Upper lobe of right lung (tissue), 1 donor: ENCODE results near the gene BFSP2. TPM values are rescaled to one million over a fixed set of nuclear protein-coding genes. Genes with fewer than 3 reads are reported as not detected.
A peak's percentile ranks its signal among the peaks of the same experiment; 100 is the strongest.

Source experiments
- ATAC-seq: fragments of 200-7000 bp; cut with Tn5 transposase; one replicate; pipeline ENCODE4 v1.9.1; 2020; ENCODE audit warnings: mild to moderate bottlenecking, moderate library complexity
- DNase-seq: peaks from one replicate; pipeline ENCODE4 v3.0.0-alpha.2; 2020
- H3K27ac ChIP-seq: fragments of 200-600 bp; one replicate; pipeline ENCODE4 v1.8.0; 2022
- H3K27me3 ChIP-seq: fragments of 200-600 bp; one replicate; pipeline ENCODE4 v1.8.0; 2022; ENCODE audit warnings: mild to moderate bottlenecking
- H3K36me3 ChIP-seq: fragments of 200-600 bp; one replicate; pipeline ENCODE4 v1.8.0; 2022
- H3K4me1 ChIP-seq: fragments of 200-600 bp; one replicate; pipeline ENCODE4 v1.8.0; 2022
- H3K4me3 ChIP-seq: fragments of 200-600 bp; one replicate; pipeline ENCODE4 v1.8.0; 2022; ENCODE audit warnings: mild to moderate bottlenecking
- H3K9me3 ChIP-seq: fragments of 200-600 bp; one replicate; pipeline ENCODE4 v1.8.0; 2022
- CTCF ChIP-seq: fragments of 200-600 bp; IDR thresholded peaks from one replicate; pipeline ENCODE4 v1.8.0; 2022; ENCODE audit warnings: antibody characterized with exemption
- intact Hi-C: fragments of 100-400 bp; cut with DNase I; formaldehyde crosslinking; loops from one replicate; pipeline ENCODE4 v1.11.0; 2022
- total RNA-seq: library from RNA; stranded (reverse); fragmentation: NEBNext Ultra II Directional; extraction: Animal tissue kit (Norgen Biotek cat#: 25700); gene quantifications from one replicate; pipeline ENCODE4 v1.2.1, GENCODE V29; 2021
- donor health status: DM: no; HTN: yes; CAD: no; lungs with severe emphysema.

BFSP2 gene
- total RNA-seq, 1 donor from 2014 or later: not detected

GRCh38 chr3:133412183-133413132, 12.6 kb downstream of the BFSP2 start:
- H3K27ac ChIP-seq: peak overlapping the region; percentile 25
- TF ChIP-seq CTCF: no peak
- DNase-seq (no peak), ATAC-seq (no peak)
- intact Hi-C loops: no loop called here
- H3K9me3 ChIP-seq: no peaks in the 10 kb centered on the region
- H3K4me3 ChIP-seq: peak overlapping the region; percentile 8
- no peaks in the 10 kb centered on the region for H3K36me3 ChIP-seq
- no peaks in the 10 kb centered on the region for H3K27me3 ChIP-seq
- H3K4me1 ChIP-seq: no peaks in the 10 kb centered on the region

- intact Hi-C loops: no loop called here
- Histone ChIP-seq H3K4me3 (peak overlapping the region; percentile 8), H3K27me3 (no peaks in the 10 kb centered on the region), H3K9me3 (no peaks in the 10 kb centered on the region), H3K36me3 (no peaks in the 10 kb centered on the region), H3K27ac (peak overlapping the region; percentile 25), H3K4me1 (no peaks in the 10 kb centered on the region)
- ATAC-seq (peak; percentile 12), DNase-seq (no peak)
- no peak for TF ChIP-seq CTCF
These were observed 13.5 kb downstream of the BFSP2 start for GRCh38 chr3:133413161-133414020.

DNA sequence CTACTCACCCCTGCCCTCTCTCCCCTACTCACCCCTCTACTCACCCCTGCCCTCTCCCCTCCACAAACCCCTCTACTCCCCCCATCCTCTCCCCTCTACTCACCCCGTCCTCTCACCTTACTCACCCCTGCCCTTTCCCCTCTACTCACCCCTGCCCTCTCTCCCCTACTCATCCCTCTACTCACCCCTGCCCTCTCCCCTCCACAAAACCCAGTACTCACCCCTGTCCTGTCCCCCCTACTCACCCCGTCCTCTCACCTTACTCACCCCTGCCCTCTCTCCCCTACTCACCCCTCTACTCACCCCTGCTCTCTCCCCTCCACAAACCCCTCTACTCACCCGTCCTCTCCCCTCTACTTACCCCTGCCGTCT, 14.2 kb downstream of the BFSP2 start:
- no peak overlapping the region for H3K27ac ChIP-seq
- intact Hi-C loops: no loop called here
- H3K27me3 ChIP-seq: no peaks in the 10 kb centered on the region
- no peaks in the 10 kb centered on the region for H3K9me3 ChIP-seq
- no peaks in the 10 kb centered on the region for H3K4me1 ChIP-seq
- no peaks in the 10 kb centered on the region for H3K36me3 ChIP-seq
- no peak for TF ChIP-seq CTCF
- ATAC-seq (no peak), DNase-seq (no peak)
- H3K4me3 ChIP-seq: no peak overlapping the region

- no peaks in the 10 kb centered on the region for H3K27me3 ChIP-seq
- no peaks in the 10 kb centered on the region for H3K4me1 ChIP-seq
- TF ChIP-seq CTCF: no peak
- ATAC-seq: no peak
- no peak overlapping the region for H3K4me3 ChIP-seq
- no peak overlapping the region for H3K27ac ChIP-seq
- intact Hi-C loops: no loop called here
- DNase-seq: no peak
- H3K9me3 ChIP-seq: no peaks in the 10 kb centered on the region
- H3K36me3 ChIP-seq: no peaks in the 10 kb centered on the region
These were observed 18.5 kb downstream of the BFSP2 start for GRCh38 chr3:133418361-133418760.

- DNase-seq: no peak
- TF ChIP-seq CTCF: no peak
- no peak for ATAC-seq
- Histone ChIP-seq H3K36me3 (no peaks in the 10 kb centered on the region), H3K27me3 (no peaks in the 10 kb centered on the region), H3K27ac (no peak overlapping the region), H3K9me3 (no peaks in the 10 kb centered on the region), H3K4me3 (no peak overlapping the region), H3K4me1 (peaks cover 5% of the 10 kb centered on the region)
- intact Hi-C loops: no loop called here
These were observed 19.5 kb downstream of the BFSP2 start for GRCh38 chr3:133419151-133419909.
